GM21723 (cell line): ENCODE data around the gene EHMT1.
A peak's percentile ranks its signal among the peaks of the same experiment; 100 is the strongest.

ENCODE experiments used
- ATAC-seq: cut with Tn5 transposase; IDR thresholded peaks from one replicate; pipeline ENCODE4 v1.9.1; 2021; ENCODE audit warnings: mild to moderate bottlenecking, moderate library complexity; ENCODE audit not compliant: unreplicated experiment

EHMT1 gene

DNA sequence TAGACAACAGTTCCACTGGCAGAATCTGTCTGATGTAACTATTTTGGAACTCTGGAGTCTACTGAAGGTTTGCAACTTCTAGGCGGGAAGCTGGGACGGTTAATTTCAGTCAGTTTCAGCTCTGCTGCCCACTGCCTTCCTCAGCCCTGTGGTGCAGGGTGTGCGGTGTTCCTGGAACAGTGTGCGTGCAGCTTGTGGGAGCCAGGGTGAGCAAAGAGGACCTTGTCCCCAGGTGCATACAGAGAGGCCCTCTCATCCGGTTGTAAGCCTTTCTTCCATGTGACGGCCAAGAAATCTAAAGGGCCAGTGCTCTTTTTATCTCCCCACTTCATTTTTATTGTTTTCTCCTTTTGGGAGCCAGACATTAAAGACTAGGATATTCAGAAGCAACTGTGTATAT lies 114.6 kb downstream of the EHMT1 start:
- no peak for ATAC-seq

- ATAC-seq, result no peak
Measured at GRCh38 chr9:137734181-137734580, 115.4 kb downstream of the EHMT1 start.

DNA sequence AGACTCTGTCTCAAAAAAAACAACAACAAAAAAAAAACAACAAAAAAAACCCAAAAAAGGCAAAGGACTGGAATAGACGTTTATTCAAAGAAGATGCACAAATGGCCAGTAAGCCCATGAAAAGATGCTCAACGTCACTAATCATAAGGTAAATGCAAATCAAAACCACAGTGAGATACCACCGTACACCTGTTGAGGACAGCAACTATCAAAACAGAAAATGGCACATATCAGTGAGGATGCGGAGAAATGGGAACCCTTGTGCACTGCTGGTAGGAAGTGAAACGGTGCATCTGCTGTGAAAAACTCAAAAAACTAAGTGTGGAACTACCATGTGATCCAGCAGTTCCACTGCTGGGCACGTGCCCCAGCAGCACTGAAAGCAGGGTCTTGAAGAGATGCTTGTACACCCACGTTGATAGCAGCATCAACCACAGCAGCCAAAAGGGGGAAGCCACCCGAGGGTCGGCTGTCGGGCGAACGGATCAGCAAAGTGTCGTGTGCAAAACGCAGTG lies 119.4 kb downstream of the EHMT1 start:
- peak; percentile 90 for ATAC-seq

- peak; percentile 5 for ATAC-seq
Measured at GRCh38 chr9:137738703-137739102, 119.9 kb downstream of the EHMT1 start.

GRCh38 chr9:137739371-137740309 lies 120.8 kb downstream of the EHMT1 start:
- no peak for ATAC-seq

- ATAC-seq, result no peak
Measured at GRCh38 chr9:137740312-137740711, 121.5 kb downstream of the EHMT1 start.

DNA sequence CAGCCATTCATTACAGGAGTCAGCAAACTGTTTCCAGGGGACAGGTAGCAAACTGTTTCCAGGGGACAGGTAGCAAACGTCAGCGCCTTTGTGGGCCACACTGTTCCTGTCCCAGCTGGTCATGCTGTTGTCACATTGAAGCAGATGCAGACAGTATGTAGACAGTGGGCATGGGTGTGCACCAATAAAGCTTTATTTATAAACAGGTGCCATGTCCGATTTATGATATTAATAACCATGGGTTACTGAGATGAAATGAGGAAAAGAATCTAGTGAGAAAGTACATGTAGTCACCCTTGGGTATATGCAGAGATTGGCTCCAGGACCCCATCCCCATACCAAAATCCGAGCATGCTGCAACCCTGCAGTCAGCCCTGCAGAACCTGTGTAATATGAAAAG lies 122.5 kb downstream of the EHMT1 start:
- ATAC-seq, result no peak

- ATAC-seq, result no peak
Measured at GRCh38 chr9:137742698-137743097, 123.9 kb downstream of the EHMT1 start.

- no peak for ATAC-seq
Measured at GRCh38 chr9:137743695-137744094, 124.9 kb downstream of the EHMT1 start.

DNA sequence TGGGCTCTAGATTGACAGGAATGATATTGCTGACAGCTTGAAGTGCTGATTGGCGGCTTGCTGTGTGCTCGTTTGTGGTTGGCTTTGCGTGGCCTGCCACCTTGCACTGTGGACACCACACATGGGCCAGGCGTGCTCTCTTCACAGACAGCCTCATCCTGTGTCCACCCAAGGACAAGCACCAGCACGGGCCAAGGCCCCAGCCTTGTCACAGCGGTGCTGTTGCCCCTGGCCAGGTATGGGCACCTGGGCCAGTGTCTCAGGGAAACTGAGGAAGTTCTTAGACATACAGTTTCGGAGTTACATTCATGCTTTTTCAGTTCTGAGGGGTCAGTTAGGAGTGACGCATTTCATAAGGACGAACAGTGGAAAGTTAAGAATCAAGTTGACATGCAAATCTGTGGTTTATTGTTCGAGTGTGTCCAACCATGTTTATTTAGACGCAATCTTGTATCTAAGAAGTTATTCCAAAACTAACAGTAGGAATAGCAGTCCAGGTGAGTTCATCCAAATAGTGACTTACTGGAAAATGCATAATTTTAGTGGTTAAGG lies 125.9 kb downstream of the EHMT1 start:
- peak; percentile 47 for ATAC-seq

DNA sequence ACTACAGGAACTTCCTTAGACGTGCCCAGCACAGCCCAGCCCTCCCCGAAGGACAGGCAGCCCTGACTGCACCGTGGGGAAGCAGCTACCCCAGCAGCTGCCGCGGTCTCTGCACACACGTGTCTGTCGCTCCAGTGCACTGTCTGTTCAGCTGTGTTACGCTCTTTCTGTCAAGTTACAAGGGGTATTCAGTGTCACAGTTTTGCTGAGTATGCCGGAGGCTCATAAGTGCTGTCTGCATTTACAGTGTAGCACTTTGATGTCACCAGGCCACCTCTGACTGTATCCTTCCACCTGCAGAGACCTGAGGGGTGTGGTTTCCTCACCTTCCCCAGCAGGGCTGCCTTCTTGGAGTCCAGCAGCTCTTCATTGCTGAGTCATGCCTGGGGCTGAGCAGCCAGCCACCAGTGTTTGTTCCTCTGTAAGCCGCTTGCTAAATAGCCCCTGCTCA lies 126.8 kb downstream of the EHMT1 start:
- ATAC-seq, result peak; percentile 65

GRCh38 chr9:137748311-137748710 lies 129.5 kb downstream of the EHMT1 start:
- ATAC-seq, result no peak

DNA sequence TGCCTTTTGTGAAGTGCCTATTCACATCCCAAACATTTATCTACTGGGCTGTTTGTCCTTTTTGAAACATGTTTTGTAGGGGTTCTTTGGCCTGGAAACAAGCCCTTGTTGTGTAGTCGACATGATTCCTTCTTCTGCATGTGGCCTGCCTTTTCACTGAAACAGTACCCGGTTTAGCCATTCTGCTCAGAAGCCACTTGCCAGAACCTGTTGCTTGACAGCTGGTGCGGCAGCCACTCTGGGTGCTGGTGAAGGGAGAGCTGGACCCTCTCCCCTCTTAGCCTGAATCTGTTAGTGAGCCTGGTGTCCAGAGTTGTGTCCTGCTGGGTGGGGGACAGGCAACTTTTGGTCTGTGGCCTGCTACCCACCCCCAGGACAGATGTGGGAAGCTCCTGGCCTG lies 129.9 kb downstream of the EHMT1 start:
- ATAC-seq, result no peak

DNA sequence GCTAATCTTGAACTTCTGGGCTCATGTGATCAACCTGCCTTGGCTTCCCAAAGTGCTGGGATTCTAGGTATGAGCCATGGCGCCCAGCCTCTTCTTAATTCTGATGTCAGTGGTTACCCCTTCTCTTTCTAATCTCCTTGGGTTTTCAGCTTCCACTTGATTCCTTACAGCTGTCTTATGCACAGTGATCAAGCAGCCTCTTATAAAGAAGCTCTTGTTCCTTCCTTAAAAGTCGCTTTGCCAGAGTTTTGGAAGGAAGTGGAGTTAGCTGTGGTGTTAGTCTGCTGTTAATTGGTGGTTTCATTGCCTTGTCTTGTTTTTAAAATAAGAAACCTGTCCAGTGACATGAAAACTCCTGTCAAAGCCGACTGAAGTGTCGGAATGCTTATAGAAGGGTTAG lies 130.7 kb downstream of the EHMT1 start:
- ATAC-seq, result no peak

- ATAC-seq, result no peak
Measured at GRCh38 chr9:137750007-137750406, 131.2 kb downstream of the EHMT1 start.

- ATAC-seq, result no peak
Measured at GRCh38 chr9:137750566-137750965, 131.8 kb downstream of the EHMT1 start.

DNA sequence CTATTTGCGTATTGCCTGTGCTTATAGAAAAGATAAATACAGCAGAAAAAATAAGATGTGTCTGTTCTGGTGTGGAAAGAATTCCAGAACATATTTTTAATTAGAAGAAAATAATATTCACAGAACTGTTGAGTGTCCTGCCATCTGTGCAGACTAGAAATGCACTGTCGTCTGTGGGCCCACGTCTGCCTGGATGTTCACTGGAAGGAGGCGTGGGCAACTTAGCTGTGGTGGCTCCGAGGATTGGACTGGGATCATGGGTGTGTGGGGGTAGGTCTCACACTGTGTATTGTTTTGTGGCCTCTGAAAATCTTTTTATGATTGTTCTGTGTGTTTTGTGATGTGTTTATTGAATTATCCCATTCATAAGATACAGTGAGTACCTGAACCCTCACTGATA lies 132.8 kb downstream of the EHMT1 start:
- ATAC-seq, result no peak

DNA sequence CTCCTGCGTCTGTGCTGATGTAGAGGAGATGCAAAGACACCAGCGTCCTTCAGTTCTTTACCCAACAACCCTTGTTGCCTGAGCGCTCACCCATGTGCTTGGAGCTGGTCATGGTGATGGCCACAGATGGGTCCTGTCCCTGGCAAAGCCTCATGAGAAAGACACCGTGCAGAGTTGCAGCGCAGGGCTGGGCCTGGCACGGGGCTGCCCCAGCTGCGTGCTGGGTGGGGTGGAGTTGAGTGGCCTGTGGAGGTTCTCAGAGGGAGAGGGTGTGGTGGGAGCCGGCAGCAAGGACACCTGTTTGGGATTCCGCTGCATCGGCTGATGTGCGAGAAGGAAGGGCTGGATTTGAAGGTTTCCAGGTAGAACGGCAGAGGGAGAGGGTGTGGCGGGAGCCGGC lies 133.6 kb downstream of the EHMT1 start:
- ATAC-seq, result no peak

- no peak for ATAC-seq
Measured at GRCh38 chr9:137753192-137753765, 134.5 kb downstream of the EHMT1 start.

- no peak for ATAC-seq
Measured at GRCh38 chr9:137755261-137755927, 136.6 kb downstream of the EHMT1 start.

DNA sequence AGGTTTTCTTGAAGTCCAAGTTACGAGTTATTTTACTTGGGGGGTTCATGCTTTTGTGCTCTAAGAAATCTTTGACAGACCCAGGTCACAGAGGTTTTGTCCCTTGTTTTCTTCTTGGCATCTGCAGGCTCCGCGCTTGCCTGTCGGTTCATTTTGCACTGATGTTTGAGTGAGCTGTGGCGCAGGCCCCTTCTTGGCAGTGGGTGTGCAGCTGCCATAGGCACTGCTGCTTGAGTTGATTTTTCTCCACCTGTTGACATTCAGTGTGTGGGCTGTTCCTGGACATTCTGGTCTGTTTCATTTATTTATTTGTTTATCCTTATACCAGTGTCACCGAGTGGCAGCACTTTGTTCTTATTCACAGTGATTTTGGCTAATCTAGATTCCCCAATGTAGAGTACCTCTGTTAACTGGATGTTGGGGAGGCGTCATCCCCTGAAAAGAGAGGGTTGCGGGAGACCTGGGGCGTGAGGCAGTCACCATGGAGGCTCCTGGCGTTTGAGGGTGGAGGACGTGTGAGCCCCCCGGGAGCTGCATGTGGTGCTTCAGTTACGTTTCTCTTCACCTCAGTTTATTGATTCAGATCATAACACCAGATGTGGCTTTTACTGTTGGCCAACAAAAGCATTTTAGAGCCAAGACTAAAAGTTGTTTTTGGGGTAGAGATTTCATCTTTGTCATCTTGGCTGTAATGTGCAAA lies 137.4 kb downstream of the EHMT1 start:
- ATAC-seq, result no peak
